ENCODE data around the gene CXorf38.

The CXorf38 gene

DNA sequence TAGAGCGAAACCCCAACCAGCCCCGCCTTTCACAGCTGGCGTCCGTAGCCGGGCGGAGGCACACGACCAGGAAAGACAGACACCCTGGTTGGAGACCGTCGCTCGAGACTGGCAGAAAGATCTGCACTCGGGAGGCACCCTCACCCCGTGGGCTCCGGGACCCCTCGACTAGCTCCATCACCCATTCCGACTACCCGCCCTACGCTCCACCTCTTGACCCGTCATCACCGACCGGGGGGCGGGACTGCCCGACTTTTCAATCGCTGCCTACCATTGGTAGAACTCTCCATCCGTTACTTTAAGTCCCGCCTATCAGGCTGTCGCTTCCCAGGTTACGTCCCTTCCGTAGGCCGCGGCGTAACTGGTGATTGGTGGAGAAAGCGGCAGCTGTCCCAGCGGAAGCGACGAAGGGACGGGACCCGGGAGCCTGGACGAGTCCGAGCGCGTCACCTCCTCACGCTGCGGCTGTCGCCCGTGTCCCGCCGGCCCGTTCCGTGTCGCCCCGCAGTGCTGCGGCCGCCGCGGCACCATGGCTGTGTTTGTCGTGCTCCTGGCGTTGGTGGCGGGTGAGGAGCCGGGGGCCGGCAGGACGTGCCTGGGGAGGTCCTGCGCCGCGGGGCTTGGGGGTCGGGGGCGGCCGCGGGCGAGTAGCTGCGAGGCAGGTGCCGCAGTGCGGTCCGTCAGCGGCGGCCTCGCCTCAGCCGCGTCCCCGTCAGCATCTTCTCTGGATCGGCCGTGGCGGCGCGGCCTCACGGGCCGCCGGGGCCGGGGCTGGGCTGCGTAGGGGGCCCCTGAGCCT, 66.6 kb downstream of the CXorf38 start, which contains the start of gene ATP6AP2:
Gene ATP6AP2, plus strand, starts transcription at position 434 of the 799 bp plus-strand sequence. Its CDS starts 96 bp downstream, at position 530.
- FAIRE-seq (no peak), DNase-seq (ENCODE audit: insufficient read length, low spot score) (peak; percentile 60)
- TF ChIP-seq, protein P1, sequence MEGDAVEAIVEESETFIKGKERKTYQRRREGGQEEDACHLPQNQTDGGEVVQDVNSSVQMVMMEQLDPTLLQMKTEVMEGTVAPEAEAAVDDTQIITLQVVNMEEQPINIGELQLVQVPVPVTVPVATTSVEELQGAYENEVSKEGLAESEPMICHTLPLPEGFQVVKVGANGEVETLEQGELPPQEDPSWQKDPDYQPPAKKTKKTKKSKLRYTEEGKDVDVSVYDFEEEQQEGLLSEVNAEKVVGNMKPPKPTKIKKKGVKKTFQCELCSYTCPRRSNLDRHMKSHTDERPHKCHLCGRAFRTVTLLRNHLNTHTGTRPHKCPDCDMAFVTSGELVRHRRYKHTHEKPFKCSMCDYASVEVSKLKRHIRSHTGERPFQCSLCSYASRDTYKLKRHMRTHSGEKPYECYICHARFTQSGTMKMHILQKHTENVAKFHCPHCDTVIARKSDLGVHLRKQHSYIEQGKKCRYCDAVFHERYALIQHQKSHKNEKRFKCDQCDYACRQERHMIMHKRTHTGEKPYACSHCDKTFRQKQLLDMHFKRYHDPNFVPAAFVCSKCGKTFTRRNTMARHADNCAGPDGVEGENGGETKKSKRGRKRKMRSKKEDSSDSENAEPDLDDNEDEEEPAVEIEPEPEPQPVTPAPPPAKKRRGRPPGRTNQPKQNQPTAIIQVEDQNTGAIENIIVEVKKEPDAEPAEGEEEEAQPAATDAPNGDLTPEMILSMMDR (IDR thresholded peaks at IDR 0.05; ENCODE audit: insufficient read depth, missing control alignments): no peak

DNA sequence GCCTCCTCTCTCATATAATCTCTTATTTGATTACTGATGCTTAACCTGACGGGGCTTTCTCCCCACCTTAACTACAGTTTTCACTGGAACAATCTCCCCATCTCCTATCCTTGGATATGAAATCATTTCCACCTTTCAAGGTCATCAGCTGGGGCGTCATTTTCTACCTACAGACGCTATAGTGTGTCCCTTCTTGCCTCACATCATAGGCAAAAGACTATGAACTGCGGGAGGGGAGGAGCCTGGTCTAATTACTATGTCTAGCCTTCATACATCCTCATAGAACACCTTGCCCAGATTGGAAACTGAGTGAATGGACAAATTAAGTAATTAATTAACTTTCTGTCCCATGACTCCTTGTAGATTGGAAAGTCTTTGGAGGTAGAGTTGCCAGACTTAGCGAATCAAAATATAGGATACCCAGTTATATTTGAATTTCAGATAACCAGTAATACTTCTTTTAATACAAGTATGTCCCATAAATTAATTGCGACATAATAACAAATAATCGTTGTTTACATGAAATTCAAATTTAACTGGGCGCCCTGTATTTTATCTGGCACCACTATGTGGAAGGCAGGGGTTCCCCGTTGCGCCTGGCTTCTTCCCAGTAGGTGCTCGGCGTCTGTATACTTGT, 67.3 kb downstream of the CXorf38 start:
- no peak for FAIRE-seq
- no peak for DNase-seq (ENCODE audit: insufficient read length, low spot score)
- TF ChIP-seq, protein P1 (IDR thresholded peaks at IDR 0.05; ENCODE audit: insufficient read depth, missing control alignments): no peak

DNA sequence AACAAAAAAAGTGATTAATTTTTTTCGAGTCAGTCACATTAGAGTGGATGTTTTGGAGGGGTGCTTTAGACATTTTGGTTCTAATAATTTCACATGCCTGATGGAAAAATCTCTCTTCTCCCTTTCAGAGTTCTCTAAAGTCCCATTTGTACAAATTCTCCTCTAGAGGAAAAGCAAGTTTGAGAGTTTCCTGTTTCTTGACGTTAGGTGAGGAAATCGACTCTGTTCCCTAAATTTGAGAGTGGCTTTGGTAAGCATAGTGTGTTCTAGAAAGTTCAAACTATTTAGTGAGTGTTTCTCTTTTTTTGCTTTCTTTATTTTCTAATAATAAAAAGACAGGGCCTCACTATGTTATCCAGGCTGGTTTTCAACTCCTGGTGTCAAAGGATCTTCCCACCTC, 68.2 kb downstream of the CXorf38 start:
- TF ChIP-seq, protein P1 (IDR thresholded peaks at IDR 0.05; ENCODE audit: insufficient read depth, missing control alignments): no peak
- FAIRE-seq (no peak), DNase-seq (ENCODE audit: insufficient read length, low spot score) (no peak)

DNA sequence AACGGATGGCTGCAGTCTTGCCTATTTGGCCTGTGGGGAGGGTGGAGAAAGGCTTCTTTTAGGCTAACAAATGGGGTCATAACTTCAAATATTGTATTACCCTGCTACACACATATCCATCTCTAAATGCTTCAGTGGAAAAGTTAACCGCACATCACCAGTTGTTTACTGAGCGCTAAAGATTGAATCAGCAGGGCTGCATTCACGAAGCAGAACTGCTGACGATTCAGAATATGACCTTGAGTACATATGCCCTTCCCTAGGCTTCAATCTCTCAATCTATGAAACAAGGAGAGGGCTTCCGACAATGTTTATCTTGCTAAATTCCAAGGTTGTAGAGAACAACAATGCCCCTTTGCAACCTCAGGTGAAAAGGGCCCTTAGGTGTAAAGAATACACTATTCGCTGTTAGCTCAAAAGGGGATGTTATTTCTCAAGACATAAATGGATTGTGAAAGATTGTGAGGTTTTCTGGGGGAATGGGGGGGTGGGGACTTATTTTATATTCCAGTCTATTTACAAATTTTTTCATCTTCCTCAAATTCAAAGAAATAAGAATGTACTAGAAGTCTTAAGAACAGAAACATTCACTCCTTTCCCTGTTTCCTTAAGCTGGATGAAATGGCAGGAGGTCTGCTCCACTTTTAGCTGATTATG, 69.2 kb downstream of the CXorf38 start:
- DNase-seq (ENCODE audit: insufficient read length, low spot score) (no peak), FAIRE-seq (no peak)
- TF ChIP-seq, protein P1 (IDR thresholded peaks at IDR 0.05; ENCODE audit: insufficient read depth, missing control alignments): no peak
